ENCODE data around the gene PPP1R14C.
"Not testable (repeated sequence)": the region's sequence is repeated elsewhere in the genome, so short reads cannot be mapped to it uniquely, and the experiment has no call there.

The PPP1R14C gene

GRCh38 chr6:150220634-150221551 is 78.0 kb downstream of the PPP1R14C start:
- DNase-seq (ENCODE audit: low spot score) = no peak

GRCh38 chr6:150224820-150225219 is 82.0 kb downstream of the PPP1R14C start:
- DNase-seq (ENCODE audit: low spot score) = no peak

GRCh38 chr6:150227281-150227680 is 84.4 kb downstream of the PPP1R14C start:
- no peak for DNase-seq (ENCODE audit: low spot score)

- no peak for DNase-seq (ENCODE audit: low spot score)
These were observed 85.4 kb downstream of the PPP1R14C start for GRCh38 chr6:150228072-150228733.

- no peak for DNase-seq (ENCODE audit: low spot score)
These were observed 86.8 kb downstream of the PPP1R14C start for GRCh38 chr6:150229436-150230163.

- DNase-seq (ENCODE audit: low spot score) = no peak
These were observed 87.3 kb downstream of the PPP1R14C start for GRCh38 chr6:150230164-150230561.

- DNase-seq (ENCODE audit: low spot score) = no peak
These were observed 88.1 kb downstream of the PPP1R14C start for GRCh38 chr6:150230832-150231524.

- DNase-seq (ENCODE audit: low spot score) = no peak
These were observed 88.6 kb downstream of the PPP1R14C start for GRCh38 chr6:150231525-150231850.

DNA sequence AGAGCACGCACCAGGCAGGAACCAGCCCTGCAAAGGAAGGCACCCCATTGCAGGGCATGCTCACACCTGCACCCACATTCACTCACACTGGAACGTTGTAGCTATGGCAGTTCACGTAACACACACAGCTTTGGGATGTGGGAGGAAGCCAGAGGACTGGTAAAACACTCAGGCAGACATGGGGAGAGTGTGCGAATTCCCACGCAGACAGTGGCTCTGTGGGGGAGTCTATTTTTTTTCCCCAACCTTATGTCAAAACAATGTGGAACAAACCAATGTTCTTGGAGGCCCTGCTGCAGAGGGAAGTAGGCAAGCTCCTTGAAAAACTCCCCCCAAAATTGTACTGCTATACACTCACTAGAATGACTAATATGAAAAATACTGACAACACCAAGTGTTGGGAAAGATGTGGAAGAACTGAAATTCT is 91.0 kb downstream of the PPP1R14C start:
- DNase-seq (ENCODE audit: low spot score) = no peak

GRCh38 chr6:150235218-150235617 is 92.4 kb downstream of the PPP1R14C start:
- no peak for DNase-seq (ENCODE audit: low spot score)

DNA sequence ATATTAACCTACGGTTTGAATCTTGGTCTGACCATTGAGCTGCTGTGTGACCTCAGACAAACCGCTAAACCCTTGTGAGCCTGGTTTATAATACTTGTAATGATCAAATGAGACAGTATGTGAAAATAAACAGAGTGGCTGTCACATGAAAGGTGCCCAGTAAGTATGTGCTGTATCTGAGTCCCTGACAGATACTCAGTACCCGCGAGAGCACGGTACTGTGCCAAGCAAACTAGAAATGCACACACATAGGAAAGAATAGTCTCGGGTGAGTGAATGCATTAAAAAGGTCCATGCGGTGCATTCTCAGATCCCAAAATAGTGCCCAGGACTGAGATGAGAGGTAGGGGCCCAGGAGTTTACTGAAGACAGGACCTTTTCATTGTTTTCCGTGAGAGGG is 93.3 kb downstream of the PPP1R14C start:
- no peak for DNase-seq (ENCODE audit: low spot score)

DNA sequence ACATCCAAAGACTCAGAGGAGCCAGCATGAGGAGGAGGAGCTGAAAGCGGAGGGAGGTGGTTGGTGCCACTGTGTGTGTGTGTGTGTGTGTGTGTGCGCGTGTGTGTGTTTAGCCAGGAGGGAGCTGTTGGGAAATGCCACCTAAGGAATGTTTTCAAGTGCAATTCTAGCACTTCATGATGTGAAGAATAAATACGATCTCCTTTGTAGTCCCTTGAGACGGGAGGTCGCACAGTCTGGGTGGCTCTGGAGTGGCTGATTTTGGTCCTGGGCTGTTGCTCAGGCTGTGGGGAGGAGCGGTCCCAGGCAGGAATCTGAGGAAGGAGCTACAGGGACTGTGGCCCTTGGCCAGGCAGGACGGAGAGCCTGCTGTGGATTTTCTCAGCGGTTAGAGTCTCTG is 93.7 kb downstream of the PPP1R14C start:
- DNase-seq (ENCODE audit: low spot score) = no peak

DNA sequence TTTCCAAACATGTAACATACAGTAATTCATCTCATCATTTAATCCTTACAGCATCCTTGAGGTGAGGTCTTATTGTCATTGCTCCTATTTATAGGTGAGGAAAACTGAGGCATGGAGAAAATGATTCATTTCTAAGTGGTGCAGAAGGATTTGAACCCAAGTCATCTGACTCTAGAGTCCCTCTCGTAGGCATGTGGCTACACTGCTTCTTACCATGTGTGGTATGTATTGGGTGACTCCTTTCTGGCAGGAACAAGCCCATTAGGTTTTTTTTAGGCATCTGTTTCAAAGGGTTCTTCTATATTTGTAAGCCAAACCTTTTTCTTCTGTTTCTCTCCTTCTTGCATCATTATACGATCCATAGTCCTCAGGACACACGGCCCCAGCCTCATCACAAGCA is 94.8 kb downstream of the PPP1R14C start:
- DNase-seq (ENCODE audit: low spot score) = no peak

GRCh38 chr6:150238336-150238741 is 95.5 kb downstream of the PPP1R14C start:
- DNase-seq (ENCODE audit: low spot score) = no peak

- DNase-seq (ENCODE audit: low spot score) = no peak
These were observed 96.1 kb downstream of the PPP1R14C start for GRCh38 chr6:150238846-150239407.

DNA sequence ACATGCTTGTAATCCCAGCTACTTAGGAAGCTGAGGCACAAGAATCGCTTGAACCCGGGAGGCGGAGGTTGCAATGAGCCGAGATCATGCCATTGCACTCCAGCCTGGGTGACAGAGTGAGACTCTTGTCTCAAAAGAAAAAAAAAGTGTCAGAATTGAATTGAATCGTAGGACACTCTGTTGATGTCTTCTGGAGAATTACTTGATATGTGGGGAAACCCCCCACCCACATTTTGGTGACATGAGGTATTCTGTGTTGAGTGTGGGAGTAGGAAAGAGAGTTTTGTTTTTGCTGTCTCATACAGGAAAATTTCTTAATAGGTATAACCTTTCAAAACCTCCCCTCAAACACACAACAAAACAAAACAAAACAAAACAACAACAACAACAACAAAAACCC is 98.9 kb downstream of the PPP1R14C start:
- not testable (repeated sequence) for DNase-seq (ENCODE audit: low spot score)

DNA sequence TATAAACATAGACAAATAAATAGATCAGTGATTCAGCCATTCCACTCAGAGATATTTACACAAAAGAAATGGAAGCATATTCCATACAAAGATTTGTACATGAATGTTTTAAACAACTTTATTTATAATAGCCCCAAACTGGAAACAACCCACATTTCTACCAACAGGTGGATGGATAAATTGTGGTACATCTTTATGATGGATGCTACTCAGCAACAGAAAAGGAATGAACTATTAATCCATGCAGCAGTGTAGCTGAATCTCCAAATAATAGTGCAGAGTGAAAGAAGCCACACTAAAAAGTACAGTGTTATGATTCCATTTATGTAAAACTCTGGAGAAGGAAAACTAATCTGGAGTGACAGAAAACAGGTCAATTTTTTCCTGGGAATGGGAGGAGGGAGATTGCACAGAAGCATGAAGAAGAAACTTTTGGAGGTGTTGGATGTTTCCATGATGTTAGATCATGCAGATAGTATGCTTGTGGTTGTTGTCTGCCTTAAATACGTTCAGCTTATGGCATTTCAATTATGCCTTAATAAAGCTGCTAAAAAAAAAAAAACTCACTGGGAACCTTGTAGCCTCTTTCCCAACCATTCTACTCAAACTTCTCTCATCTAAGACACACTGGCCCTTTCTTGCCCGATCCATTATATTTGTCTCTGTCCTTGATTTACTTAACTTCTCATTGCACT is 100.9 kb downstream of the PPP1R14C start:
- DNase-seq (ENCODE audit: low spot score) = no peak

DNA sequence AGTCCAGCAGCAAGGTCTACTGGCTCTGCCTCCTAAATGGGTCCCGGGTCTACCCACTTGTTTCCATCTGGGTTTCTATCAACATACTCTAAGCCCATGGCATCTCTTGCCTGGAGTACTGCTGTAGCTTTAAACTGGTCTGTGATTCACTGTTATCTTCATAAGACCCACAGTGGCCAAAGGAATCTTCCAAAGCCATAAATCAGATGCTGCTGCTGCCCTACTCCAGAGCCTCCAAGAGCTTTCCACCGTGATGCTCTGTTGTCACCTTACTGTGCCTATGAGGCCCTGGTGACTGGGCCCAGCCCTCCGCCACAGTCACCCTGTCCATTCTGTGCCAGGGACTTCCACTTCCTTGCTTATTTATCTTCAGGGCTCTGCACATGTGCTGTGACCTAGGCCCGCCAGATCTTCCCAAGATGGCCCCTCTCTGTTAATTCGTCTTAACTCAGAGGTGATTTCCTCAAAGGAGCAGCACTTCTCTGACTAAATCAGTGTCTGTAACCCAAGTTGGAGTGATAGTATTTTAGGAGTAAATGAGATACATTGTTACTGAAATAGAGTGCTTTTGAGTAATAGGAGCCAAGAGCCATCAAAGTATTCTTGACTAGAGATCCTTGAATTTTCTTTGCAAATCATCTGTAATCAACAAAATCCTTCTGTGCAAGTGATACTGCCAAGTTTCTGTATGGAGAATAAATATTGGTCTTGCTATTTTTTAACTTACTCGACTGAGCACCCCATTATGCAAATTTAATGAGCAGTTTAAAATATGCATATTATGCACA is 102.5 kb downstream of the PPP1R14C start:
- no peak for DNase-seq (ENCODE audit: low spot score)

DNA sequence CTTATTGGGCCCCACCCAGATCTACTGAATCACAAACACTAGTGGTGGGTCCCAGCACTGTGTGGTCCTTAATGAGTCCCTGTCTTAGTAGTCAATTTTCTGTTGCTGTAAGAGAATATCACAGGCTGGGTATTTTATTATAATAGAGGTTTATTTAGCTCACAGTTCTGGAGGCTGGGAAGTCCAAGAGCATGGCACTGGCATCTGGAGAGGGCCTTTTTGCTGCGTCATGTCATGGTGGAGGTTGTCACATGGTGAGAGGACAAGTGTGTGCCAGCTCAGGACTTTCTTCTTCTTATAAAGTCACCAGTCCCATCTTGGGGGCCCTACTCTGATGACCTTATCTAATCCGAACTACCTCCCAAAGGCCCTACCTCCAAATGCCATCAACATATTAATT is 105.0 kb downstream of the PPP1R14C start:
- no peak for DNase-seq (ENCODE audit: low spot score)

DNA sequence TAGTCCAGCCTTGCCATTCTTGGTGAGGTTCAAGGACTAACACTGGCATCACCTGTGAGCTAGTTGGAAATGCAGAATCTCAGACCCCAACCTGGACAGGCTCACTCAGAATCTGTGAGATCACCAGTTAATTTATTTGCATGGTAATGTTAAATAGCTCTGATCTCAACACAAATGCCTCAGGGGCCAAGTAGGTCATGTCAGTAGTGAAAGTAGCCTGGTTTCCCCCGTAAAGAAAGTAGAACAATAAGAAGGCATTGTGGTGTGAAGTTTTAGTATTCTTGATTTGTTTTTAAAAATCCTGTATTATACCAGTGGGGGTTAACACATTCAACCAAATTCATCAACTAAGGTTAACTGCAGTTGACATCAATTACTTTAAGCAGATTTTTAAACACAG is 105.5 kb downstream of the PPP1R14C start:
- DNase-seq (ENCODE audit: low spot score) = no peak
